Subcutaneous abdominal adipose tissue (tissue), 5 donors: ENCODE data around the gene ADGRL3.

Experiments
- H3K27ac ChIP-seq: one replicate; pipeline ENCODE4 v1.7.0; 2013; ENCODE audit warnings: low read depth, mild to moderate bottlenecking, inconsistent platforms, low read length, moderate library complexity
- H3K27me3 ChIP-seq, 5 donors: one replicate each; pipeline ENCODE4 v1.7.0; 2013; ENCODE audit warnings: low read length in 5 of 5, inconsistent platforms in 1 of 5; ENCODE audit not compliant: control insufficient read depth in 5 of 5, insufficient read depth in 4 of 5
- H3K36me3 ChIP-seq, 5 donors: one replicate each; pipeline ENCODE4 v1.7.0; 2013; ENCODE audit warnings: low read length in 5 of 5; ENCODE audit not compliant: control insufficient read depth in 5 of 5, insufficient read depth in 5 of 5
- H3K4me1 ChIP-seq, 5 donors: one replicate each; pipeline ENCODE4 v1.7.0; 2013; ENCODE audit warnings: low read length in 5 of 5, mild to moderate bottlenecking in 3 of 5, moderate library complexity in 1 of 5; ENCODE audit not compliant: control insufficient read depth in 5 of 5, insufficient read depth in 5 of 5
- H3K4me3 ChIP-seq, 5 donors: one replicate each; pipeline ENCODE4 v1.7.0; 2013; ENCODE audit warnings: low read length in 5 of 5, low read depth in 1 of 5
- H3K9ac ChIP-seq, 5 donors: one replicate each; pipeline ENCODE4 v1.7.0; 2013; ENCODE audit warnings: low read length in 5 of 5, mild to moderate bottlenecking in 4 of 5, moderate library complexity in 3 of 5
- H3K9me3 ChIP-seq, 5 donors: one replicate each; pipeline ENCODE4 v1.7.0; 2013; ENCODE audit warnings: low read length in 5 of 5; ENCODE audit not compliant: control insufficient read depth in 5 of 5
- donor health status: healthy.
- donor health status: healthy.
- donor health status: healthy.
- donor health status: healthy.
- donor health status: healthy.

The ADGRL3 gene

DNA sequence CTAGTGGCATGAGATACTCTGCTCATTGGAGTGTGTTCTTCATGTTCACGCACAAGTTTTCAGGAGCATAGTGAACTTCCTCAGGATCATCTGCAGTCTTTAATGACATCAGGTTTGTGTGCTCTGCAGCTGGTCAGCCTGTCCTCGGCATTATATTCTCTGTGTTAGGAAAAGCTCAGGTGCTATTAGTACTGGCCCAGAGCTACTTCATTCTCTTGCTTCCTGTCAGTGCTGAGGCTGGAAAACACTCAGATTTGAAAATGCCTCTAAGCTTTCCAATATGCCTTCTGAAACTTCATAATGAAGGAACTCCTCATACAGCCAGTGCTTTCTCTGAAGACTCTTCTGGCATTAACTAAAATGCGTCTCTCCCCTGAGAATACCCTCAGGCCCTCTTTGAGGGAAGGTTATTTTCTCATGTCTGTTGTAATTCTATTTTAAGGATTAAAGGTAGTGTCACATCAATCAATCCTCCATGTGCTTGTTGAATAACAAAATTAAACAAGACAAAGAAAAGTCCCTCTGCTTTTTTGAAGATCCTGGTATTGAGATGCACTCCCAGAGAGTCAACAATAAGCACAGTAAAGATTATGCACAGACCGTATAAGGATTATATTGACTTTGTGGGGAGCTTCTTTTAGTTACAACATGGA lies 666.4 kb downstream of the ADGRL3 start:
- H3K27ac ChIP-seq, result no peak overlapping the region
- H3K27me3 ChIP-seq, result no peaks in the 10 kb centered on the region
- no peaks in the 10 kb centered on the region for H3K36me3 ChIP-seq
- no peaks in the 10 kb centered on the region for H3K9me3 ChIP-seq
- no peak overlapping the region for H3K9ac ChIP-seq
- H3K4me1 ChIP-seq, result no peaks in the 10 kb centered on the region
- H3K4me3 ChIP-seq, result no peak overlapping the region

DNA sequence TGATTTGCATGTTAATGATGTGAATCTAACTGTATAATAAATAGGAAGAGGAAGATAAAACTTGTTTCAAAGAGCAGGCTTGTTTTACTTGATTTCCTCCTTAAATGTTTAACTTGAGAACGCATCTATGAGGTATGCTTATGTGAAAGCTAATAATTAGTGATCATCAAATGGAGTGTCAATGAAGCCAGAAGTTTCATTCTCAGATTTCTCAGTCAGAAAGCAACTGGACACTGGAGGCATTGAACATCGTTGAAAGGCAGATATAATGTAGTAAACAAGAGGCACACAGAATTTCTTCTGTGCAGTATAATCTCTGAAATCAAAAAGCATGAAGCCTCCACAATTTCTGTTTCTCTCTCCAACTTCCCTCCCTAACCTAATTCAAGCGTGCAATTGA lies 672.9 kb downstream of the ADGRL3 start:
- Histone ChIP-seq H3K36me3 (no peaks in the 10 kb centered on the region), H3K27ac (no peak overlapping the region), H3K27me3 (no peaks in the 10 kb centered on the region), H3K4me1 (no peaks in the 10 kb centered on the region), H3K9ac (no peak overlapping the region), H3K4me3 (no peak overlapping the region), H3K9me3 (peaks cover 0 to 3% (median 0%) of the 10 kb centered on the region in 5 donors)

DNA sequence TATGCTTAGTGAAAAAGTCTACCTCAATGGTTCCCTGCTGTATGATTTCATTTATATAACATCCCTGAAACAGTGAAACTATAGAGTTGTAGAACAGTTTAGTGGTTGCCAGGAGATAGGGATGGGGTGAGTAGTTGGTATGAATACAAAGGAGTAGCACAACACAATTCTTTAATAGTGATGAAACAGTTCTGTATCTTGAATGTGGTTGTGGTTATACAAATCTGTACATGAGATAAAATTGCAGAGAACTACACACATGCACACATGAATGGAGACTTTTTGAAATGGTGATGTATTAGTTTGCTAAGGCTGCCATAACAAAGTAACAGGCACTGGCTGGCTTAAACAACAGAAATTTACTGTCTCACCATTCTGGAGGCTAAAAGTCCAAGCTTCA lies 677.1 kb downstream of the ADGRL3 start:
- H3K9ac ChIP-seq, result no peak overlapping the region
- no peak overlapping the region for H3K27ac ChIP-seq
- H3K9me3 ChIP-seq, result peaks cover 0 to 3% (median 0%) of the 10 kb centered on the region in 5 donors
- H3K36me3 ChIP-seq, result no peaks in the 10 kb centered on the region
- H3K27me3 ChIP-seq, result no peaks in the 10 kb centered on the region
- no peaks in the 10 kb centered on the region for H3K4me1 ChIP-seq
- H3K4me3 ChIP-seq, result no peak overlapping the region

DNA sequence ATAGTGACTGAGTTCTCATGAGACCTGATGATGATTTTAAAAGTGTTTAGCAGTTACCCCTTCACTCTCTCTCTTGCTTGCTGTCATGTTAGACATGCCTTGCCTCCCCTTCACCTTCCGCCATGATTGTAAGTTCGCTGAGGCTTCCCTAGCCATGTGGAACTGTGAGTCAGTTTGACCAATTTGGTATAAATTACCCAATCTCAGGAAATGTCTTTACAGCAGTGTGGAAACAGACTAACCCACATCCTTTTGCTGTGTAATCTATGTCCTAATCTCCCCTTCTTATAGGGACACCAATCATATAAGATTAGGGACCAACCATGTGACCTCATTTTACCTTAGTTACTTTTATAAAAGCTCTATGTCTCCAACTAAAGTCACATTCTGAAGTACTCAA lies 677.8 kb downstream of the ADGRL3 start:
- no peaks in the 10 kb centered on the region for H3K4me1 ChIP-seq
- H3K36me3 ChIP-seq, result no peaks in the 10 kb centered on the region
- no peak overlapping the region for H3K27ac ChIP-seq
- H3K9ac ChIP-seq, result no peak overlapping the region
- no peaks in the 10 kb centered on the region for H3K27me3 ChIP-seq
- no peak overlapping the region for H3K4me3 ChIP-seq
- peaks cover 0 to 3% (median 0%) of the 10 kb centered on the region in 5 donors for H3K9me3 ChIP-seq

DNA sequence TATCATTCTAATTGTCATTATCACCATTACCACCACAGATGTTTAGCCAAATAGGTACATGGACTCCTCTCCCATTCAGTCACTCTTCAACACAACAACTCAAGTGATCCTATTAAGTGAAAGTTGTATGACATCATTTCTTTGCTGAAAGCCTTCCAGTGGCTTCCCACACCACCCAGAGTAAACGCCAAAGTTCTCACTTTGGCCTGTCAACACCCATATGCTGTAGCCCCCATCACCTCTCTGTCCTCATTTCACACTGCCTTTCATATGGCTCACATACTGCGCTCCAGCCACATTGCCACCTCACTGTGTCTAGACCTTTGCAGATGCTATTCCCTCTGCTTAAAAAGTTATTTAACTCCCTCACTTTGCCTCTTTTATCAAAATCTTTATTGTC lies 682.3 kb downstream of the ADGRL3 start:
- peaks cover 0 to 5% (median 0%) of the 10 kb centered on the region in 5 donors for H3K4me1 ChIP-seq
- H3K27me3 ChIP-seq, result no peaks in the 10 kb centered on the region
- H3K9me3 ChIP-seq, result peaks cover 0 to 3% (median 0%) of the 10 kb centered on the region in 5 donors
- H3K36me3 ChIP-seq, result no peaks in the 10 kb centered on the region
- no peak overlapping the region for H3K27ac ChIP-seq
- no peak overlapping the region for H3K4me3 ChIP-seq
- H3K9ac ChIP-seq, result no peak overlapping the region

DNA sequence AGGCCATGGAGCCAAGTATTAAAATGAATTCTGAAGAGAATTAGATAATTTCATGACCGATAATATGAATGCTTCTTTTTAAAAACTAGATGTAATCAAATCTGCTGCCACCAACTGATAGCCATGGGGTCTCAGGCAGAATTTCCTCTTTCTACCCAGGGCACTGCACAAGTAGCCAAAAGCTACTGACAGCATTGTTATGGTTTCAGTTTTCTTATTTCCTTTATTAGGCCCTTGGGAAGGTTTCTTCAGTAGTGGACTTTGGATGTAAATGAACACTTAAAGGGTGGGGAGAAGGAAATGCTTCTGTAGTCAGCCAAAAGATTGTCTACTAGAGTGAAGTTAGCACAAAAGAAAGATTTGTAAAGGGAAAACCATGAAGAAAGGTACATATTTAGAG lies 686.0 kb downstream of the ADGRL3 start:
- Histone ChIP-seq H3K27ac (no peak overlapping the region), H3K9ac (no peak overlapping the region), H3K27me3 (no peaks in the 10 kb centered on the region), H3K9me3 (peaks cover 0 to 2% (median 0%) of the 10 kb centered on the region in 5 donors), H3K36me3 (no peaks in the 10 kb centered on the region), H3K4me3 (peak overlapping the region in 1 of 5 donors; percentile 6), H3K4me1 (peaks cover 0 to 5% (median 0%) of the 10 kb centered on the region in 5 donors)

DNA sequence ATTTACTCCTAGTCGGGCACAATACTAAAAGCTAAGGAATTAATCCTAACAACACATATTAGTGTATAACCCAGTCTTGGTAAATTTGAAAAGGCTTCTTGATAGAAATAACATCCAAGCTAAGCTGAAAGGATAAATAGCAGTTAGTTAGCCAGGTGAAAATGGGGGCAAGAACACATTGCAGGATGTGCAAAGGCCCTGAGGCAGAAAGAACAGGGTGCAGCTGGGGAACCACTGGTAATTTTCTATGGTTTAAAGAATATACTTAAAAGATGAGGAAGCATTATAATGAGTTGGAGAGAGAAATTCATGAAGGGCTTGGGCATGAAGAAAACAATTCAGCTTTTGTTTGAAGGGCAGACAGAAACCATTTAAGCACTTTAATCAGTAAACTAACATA lies 689.0 kb downstream of the ADGRL3 start:
- no peak overlapping the region for H3K4me3 ChIP-seq
- H3K27ac ChIP-seq, result no peak overlapping the region
- H3K9ac ChIP-seq, result no peak overlapping the region
- peaks cover 0 to 5% (median 0%) of the 10 kb centered on the region in 5 donors for H3K4me1 ChIP-seq
- H3K36me3 ChIP-seq, result no peaks in the 10 kb centered on the region
- H3K27me3 ChIP-seq, result no peaks in the 10 kb centered on the region
- H3K9me3 ChIP-seq, result no peaks in the 10 kb centered on the region

DNA sequence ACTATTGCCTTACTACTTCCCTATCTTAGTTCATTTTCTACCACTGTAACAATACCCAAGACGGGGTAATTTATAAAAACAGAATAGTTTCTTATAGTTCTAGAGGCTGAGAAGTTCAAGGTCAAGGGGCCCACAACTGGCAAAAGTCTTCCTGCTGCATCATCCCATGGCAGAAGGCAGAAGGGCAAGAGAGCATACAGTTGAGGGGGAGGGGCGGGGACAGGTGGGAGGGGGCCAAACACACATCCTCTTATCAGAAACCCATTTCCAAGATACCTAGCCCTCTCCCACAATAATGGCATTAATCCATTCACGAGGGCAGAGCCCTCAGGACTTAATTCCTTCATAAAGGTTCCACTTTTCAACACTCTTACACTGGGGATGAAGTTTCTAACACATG lies 690.2 kb downstream of the ADGRL3 start:
- Histone ChIP-seq H3K36me3 (no peaks in the 10 kb centered on the region), H3K9me3 (no peaks in the 10 kb centered on the region), H3K27ac (no peak overlapping the region), H3K27me3 (no peaks in the 10 kb centered on the region), H3K9ac (no peak overlapping the region), H3K4me3 (no peak overlapping the region), H3K4me1 (peaks cover 0 to 5% (median 0%) of the 10 kb centered on the region in 5 donors)

DNA sequence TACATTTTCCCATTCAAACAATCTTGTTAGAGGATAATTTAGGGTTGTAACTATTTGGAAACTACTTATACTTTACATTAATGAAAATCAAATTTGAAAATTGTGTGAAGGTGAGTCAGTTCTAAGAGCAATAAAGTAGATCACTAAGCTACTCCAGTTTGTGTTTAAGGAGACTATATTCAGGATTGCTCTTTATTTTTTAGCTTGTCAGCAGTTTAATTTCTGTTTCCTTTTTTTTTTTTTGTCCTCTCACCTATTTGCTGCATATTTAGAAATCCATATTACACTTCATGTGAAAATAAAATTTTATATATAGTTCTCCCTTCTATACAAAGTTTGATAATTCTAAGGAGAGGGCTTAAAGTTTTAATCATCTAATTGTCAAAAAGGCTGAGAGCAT lies 691.8 kb downstream of the ADGRL3 start:
- Histone ChIP-seq H3K9me3 (no peaks in the 10 kb centered on the region), H3K27me3 (no peaks in the 10 kb centered on the region), H3K36me3 (no peaks in the 10 kb centered on the region), H3K9ac (no peak overlapping the region), H3K27ac (no peak overlapping the region), H3K4me3 (no peak overlapping the region), H3K4me1 (no peaks in the 10 kb centered on the region)

DNA sequence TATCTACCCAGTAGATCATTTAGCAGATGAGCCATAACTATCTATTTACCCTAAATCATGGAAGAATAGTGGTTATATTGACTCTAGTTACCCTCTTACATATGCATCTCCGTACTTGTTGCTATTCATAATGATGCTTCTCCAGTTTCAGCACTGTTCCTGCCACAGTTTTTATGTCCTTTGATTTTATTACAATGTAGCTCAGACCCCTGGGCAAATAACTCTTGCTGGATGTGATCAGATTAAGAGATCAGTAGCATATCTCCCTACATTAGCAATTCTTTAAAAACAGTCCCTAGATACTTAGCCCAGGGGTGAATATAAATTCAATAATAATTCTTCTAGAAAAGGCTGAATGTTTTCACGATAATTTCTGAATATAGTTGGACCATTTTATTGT lies 696.5 kb downstream of the ADGRL3 start:
- no peaks in the 10 kb centered on the region for H3K9me3 ChIP-seq
- H3K27me3 ChIP-seq, result no peaks in the 10 kb centered on the region
- H3K36me3 ChIP-seq, result no peaks in the 10 kb centered on the region
- no peaks in the 10 kb centered on the region for H3K4me1 ChIP-seq
- H3K27ac ChIP-seq, result no peak overlapping the region
- H3K4me3 ChIP-seq, result no peak overlapping the region
- H3K9ac ChIP-seq, result no peak overlapping the region
